DND-41 (cell line): ENCODE results near the gene DIDO1.

Experiments used
- ATAC-seq: fragments of 200-7000 bp; cut with Tn5 transposase; 3 replicates; pipeline ENCODE4 v1.9.1; 2021; ENCODE audit warnings: low read depth; ENCODE audit not compliant: insufficient read depth
- DNase-seq: peaks from one replicate; pipeline ENCODE4 v3.0.0-alpha.2; 2020
- H2AFZ ChIP-seq: 2 replicates; pipeline ENCODE4 v1.6.0; 2012; ENCODE audit warnings: low read depth, low read length
- H3K27ac ChIP-seq: 2 replicates; pipeline ENCODE4 v1.5.1; 2012; ENCODE audit warnings: low read length, inconsistent platforms
- H3K27me3 ChIP-seq: fragments of 200-600 bp; sonication (generic); 2 replicates; pipeline ENCODE4 v1.6.0; 2012; ENCODE audit warnings: low read length, mild to moderate bottlenecking, inconsistent platforms; ENCODE audit not compliant: insufficient read depth, poor library complexity
- H3K36me3 ChIP-seq: 2 replicates; pipeline ENCODE4 v1.5.1; 2012; ENCODE audit warnings: low read length, inconsistent platforms; ENCODE audit not compliant: insufficient read depth
- H3K4me1 ChIP-seq: 2 replicates; pipeline ENCODE4 v1.5.1; 2012; ENCODE audit warnings: mild to moderate bottlenecking, low read length; ENCODE audit not compliant: insufficient read depth
- H3K4me2 ChIP-seq: 2 replicates; pipeline ENCODE4 v1.6.0; 2012; ENCODE audit warnings: mild to moderate bottlenecking, moderate library complexity, low read length, inconsistent platforms; ENCODE audit not compliant: insufficient read depth
- H3K4me3 ChIP-seq, 2 experiments: fragments of 200-600 bp in 1 of 2; shearing (Covaris generic) in 1 of 2; 2 replicates each; pipeline ENCODE4 v1.5.1; 2012 to 2016; ENCODE audit warnings: inconsistent platforms in 2 of 2, low read length in 2 of 2, mild to moderate bottlenecking in 2 of 2, low read depth in 1 of 2, moderate library complexity in 1 of 2
- H3K79me2 ChIP-seq: 2 replicates; pipeline ENCODE4 v1.6.0; 2012; ENCODE audit warnings: low read length, inconsistent platforms; ENCODE audit not compliant: insufficient read depth
- H3K9ac ChIP-seq: 2 replicates; pipeline ENCODE4 v1.6.0; 2012; ENCODE audit warnings: low read depth, mild to moderate bottlenecking, inconsistent platforms, low read length, moderate library complexity
- H3K9me3 ChIP-seq: 2 replicates; pipeline ENCODE4 v1.5.1; 2012; ENCODE audit warnings: low read length, moderate library complexity, mild to moderate bottlenecking, inconsistent platforms; ENCODE audit not compliant: insufficient read depth, severe bottlenecking
- H4K20me1 ChIP-seq: 2 replicates; pipeline ENCODE4 v1.6.0; 2012; ENCODE audit warnings: low read length; ENCODE audit not compliant: insufficient read depth
- CTCF ChIP-seq: IDR thresholded peaks from 2 replicates; pipeline ENCODE4 v1.5.1; 2012; ENCODE audit warnings: borderline replicate concordance, low read length, moderate library complexity, mild to moderate bottlenecking; ENCODE audit not compliant: poor library complexity, severe bottlenecking; ENCODE audit errors: extremely low read depth
- EZH2 ChIP-seq: IDR thresholded peaks from 3 replicates; pipeline ENCODE4 v1.6.1; 2012; ENCODE audit warnings: borderline replicate concordance, low read depth, mild to moderate bottlenecking, moderate library complexity, low read length, inconsistent platforms; ENCODE audit not compliant: severe bottlenecking

The DIDO1 gene

GRCh38 chr20:62926229-62927127, at the start of gene DIDO1:
TSS of gene DIDO1 (minus strand) at chr20:62926505.
- H3K4me2 ChIP-seq, result peak within 1 kb of the TSS; percentile 97
- no peaks in the 10 kb centered on the region for H3K9me3 ChIP-seq
- H3K36me3 ChIP-seq, result peaks cover 23% of the 10 kb centered on the region
- H3K79me2 ChIP-seq, result peaks cover 100% of the 10 kb centered on the region
- peak within 1 kb of the TSS; percentile 82 for H2AFZ ChIP-seq
- TF ChIP-seq CTCF, result peak; percentile 66
- TF ChIP-seq EZH2, result no peak
- peak within 1 kb of the TSS; percentile 74 to 86 for H3K4me3 ChIP-seq
- peak within 1 kb of the TSS; percentile 88 for H3K27ac ChIP-seq
- no peaks in the 10 kb centered on the region for H3K27me3 ChIP-seq
- peaks cover 84% of the 10 kb centered on the region for H4K20me1 ChIP-seq
- H3K4me1 ChIP-seq, result peaks cover 84% of the 10 kb centered on the region
- ATAC-seq, result peak; percentile 87
- peak within 1 kb of the TSS; percentile 96 for H3K9ac ChIP-seq
- DNase-seq, result peak; percentile 89

- H4K20me1 ChIP-seq, result no peaks in the 10 kb centered on the region
- no peak overlapping the region for H3K27ac ChIP-seq
- H3K36me3 ChIP-seq, result no peaks in the 10 kb centered on the region
- H3K4me3 ChIP-seq, result no peak overlapping the region
- no peaks in the 10 kb centered on the region for H3K27me3 ChIP-seq
- H2AFZ ChIP-seq, result no peak overlapping the region
- H3K4me1 ChIP-seq, result peaks cover 25% of the 10 kb centered on the region
- no peak for TF ChIP-seq CTCF
- TF ChIP-seq EZH2, result no peak
- H3K9me3 ChIP-seq, result no peaks in the 10 kb centered on the region
- H3K79me2 ChIP-seq, result no peaks in the 10 kb centered on the region
- no peak overlapping the region for H3K9ac ChIP-seq
- DNase-seq, result no peak
- no peak overlapping the region for H3K4me2 ChIP-seq
- no peak for ATAC-seq
These were observed 49.0 kb upstream of the DIDO1 start for GRCh38 chr20:62975251-62975760.

- DNase-seq (no peak), ATAC-seq (no peak)
- H3K4me3 ChIP-seq, result no peak overlapping the region
- no peak overlapping the region for H3K27ac ChIP-seq
- H3K4me1 ChIP-seq, result peaks cover 11% of the 10 kb centered on the region
- no peaks in the 10 kb centered on the region for H3K9me3 ChIP-seq
- TF ChIP-seq CTCF, result no peak
- no peak for TF ChIP-seq EZH2
- H3K9ac ChIP-seq, result no peak overlapping the region
- H3K36me3 ChIP-seq, result no peaks in the 10 kb centered on the region
- H3K79me2 ChIP-seq, result no peaks in the 10 kb centered on the region
- H3K27me3 ChIP-seq, result no peaks in the 10 kb centered on the region
- no peaks in the 10 kb centered on the region for H4K20me1 ChIP-seq
- H2AFZ ChIP-seq, result no peak overlapping the region
- peak overlapping the region; percentile 50 for H3K4me2 ChIP-seq
These were observed 46.8 kb upstream of the DIDO1 start for GRCh38 chr20:62972845-62973745.
